Measurements from ENCODE around the gene WWOX.

DNA sequence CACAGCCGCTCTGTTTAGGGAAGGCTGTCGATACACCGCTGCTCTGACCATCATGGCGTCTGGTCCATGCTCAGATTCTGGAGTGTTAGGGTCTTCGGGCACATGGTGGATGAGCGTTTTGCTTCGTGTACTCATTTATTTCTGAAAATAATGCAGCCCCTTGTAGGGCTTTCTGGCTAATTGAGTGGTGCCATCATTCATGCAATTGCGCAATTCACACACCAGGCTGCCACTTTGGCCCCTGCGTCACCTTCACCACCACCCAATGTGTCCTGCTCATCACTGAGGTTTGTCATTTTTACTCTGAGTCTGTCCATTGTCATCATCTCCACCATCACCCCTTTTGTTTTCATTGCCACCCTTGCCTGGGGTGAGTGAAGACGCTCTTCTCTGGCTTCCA is 557.4 kb downstream of the WWOX start:
- TF ChIP-seq POLR2AphosphoS5 (IDR thresholded peaks at IDR 0.05) (no peak), POLR2A (IDR thresholded peaks at IDR 0.05) (no peak)
- TF ChIP-seq, protein P1, sequence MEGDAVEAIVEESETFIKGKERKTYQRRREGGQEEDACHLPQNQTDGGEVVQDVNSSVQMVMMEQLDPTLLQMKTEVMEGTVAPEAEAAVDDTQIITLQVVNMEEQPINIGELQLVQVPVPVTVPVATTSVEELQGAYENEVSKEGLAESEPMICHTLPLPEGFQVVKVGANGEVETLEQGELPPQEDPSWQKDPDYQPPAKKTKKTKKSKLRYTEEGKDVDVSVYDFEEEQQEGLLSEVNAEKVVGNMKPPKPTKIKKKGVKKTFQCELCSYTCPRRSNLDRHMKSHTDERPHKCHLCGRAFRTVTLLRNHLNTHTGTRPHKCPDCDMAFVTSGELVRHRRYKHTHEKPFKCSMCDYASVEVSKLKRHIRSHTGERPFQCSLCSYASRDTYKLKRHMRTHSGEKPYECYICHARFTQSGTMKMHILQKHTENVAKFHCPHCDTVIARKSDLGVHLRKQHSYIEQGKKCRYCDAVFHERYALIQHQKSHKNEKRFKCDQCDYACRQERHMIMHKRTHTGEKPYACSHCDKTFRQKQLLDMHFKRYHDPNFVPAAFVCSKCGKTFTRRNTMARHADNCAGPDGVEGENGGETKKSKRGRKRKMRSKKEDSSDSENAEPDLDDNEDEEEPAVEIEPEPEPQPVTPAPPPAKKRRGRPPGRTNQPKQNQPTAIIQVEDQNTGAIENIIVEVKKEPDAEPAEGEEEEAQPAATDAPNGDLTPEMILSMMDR (IDR thresholded peaks at IDR 0.05 in 8 of 11, conservative IDR thresholded peaks at IDR 0.05 in 3 of 11), result no peak
